Fibroblast of skin of back (primary cell): Measurements from ENCODE around the gene PRSS1. TPM values are rescaled to one million over a fixed set of nuclear protein-coding genes. Genes with fewer than 3 reads are reported as not detected.
"Not testable (repeated sequence)": the region's sequence is repeated elsewhere in the genome, so short reads cannot be mapped to it uniquely, and the experiment has no call there.

Source experiments
- DNase-seq: peaks from one replicate; pipeline ENCODE4 v3.0.0-alpha.2; 2013
- polyA plus RNA-seq, 2 experiments: library from polyadenylated mRNA; unstranded; fragments of 120-200 nt; gene quantifications; one replicate each; pipeline ENCODE4 v1.2.1, GENCODE V29; 2013; ENCODE audit not compliant: insufficient read length in 2 of 2

Gene PRSS1
- polyA plus RNA-seq (2013, experiment 1 of 2; ENCODE audit: insufficient read length), result not detected
- not detected for polyA plus RNA-seq (2013, experiment 2 of 2; ENCODE audit: insufficient read length)

GRCh38 chr7:142749218-142749993 lies at the start of gene PRSS1:
TSS of gene PRSS1 (plus strand) at chr7:142749472. CDS start at chr7:142749485, 13 bp downstream.
- no peak for DNase-seq

- DNase-seq, result not testable (repeated sequence)
These were observed 48.3 kb upstream of the PRSS1 start for GRCh38 chr7:142700935-142701334.

- DNase-seq, result no peak
These were observed 45.5 kb upstream of the PRSS1 start for GRCh38 chr7:142703655-142704305.

- not testable (repeated sequence) for DNase-seq
These were observed 40.5 kb upstream of the PRSS1 start for GRCh38 chr7:142708726-142709125.

GRCh38 chr7:142709921-142710320 lies 39.4 kb upstream of the PRSS1 start:
- DNase-seq, result no peak

GRCh38 chr7:142711196-142711595 lies 38.1 kb upstream of the PRSS1 start:
- DNase-seq, result peak; percentile 2

GRCh38 chr7:142711746-142712616 lies 37.3 kb upstream of the PRSS1 start:
- DNase-seq, result peak; percentile 15

- DNase-seq, result no peak
These were observed 36.7 kb upstream of the PRSS1 start for GRCh38 chr7:142712617-142712957.

- DNase-seq, result no peak
These were observed 34.9 kb upstream of the PRSS1 start for GRCh38 chr7:142714375-142714774.

GRCh38 chr7:142716596-142716995 lies 32.7 kb upstream of the PRSS1 start:
- DNase-seq, result no peak

- no peak for DNase-seq
These were observed 31.8 kb upstream of the PRSS1 start for GRCh38 chr7:142717453-142717852.

- no peak for DNase-seq
These were observed 31.0 kb upstream of the PRSS1 start for GRCh38 chr7:142718313-142718712.

GRCh38 chr7:142720172-142720773 lies 29.0 kb upstream of the PRSS1 start:
- no peak for DNase-seq

GRCh38 chr7:142720986-142721385 lies 28.3 kb upstream of the PRSS1 start:
- no peak for DNase-seq

- no peak for DNase-seq
These were observed 27.0 kb upstream of the PRSS1 start for GRCh38 chr7:142722248-142722794.

- no peak for DNase-seq
These were observed 16.0 kb upstream of the PRSS1 start for GRCh38 chr7:142733271-142733670.

- no peak for DNase-seq
These were observed 9.3 kb upstream of the PRSS1 start for GRCh38 chr7:142739923-142740492.

- no peak for DNase-seq
These were observed 8.5 kb upstream of the PRSS1 start for GRCh38 chr7:142740786-142741185.

GRCh38 chr7:142741932-142742331 lies 7.3 kb upstream of the PRSS1 start:
- not testable (repeated sequence) for DNase-seq

GRCh38 chr7:142745091-142745635 lies 4.1 kb upstream of the PRSS1 start:
- DNase-seq, result peak; percentile 24

- DNase-seq, result no peak
These were observed 3.5 kb upstream of the PRSS1 start for GRCh38 chr7:142745745-142746144.

- no peak for DNase-seq
These were observed 3.0 kb upstream of the PRSS1 start for GRCh38 chr7:142746264-142746663.
